HG02642 (cell line): ENCODE measurements around the gene SYT14.
"Not testable (repeated sequence)": the region's sequence is repeated elsewhere in the genome, so short reads cannot be mapped to it uniquely, and the experiment has no call there.

Source experiments
- ATAC-seq: cut with Tn5 transposase; IDR thresholded peaks from one replicate; pipeline ENCODE4 v1.9.1; 2021; ENCODE audit warnings: mild to moderate bottlenecking; ENCODE audit not compliant: unreplicated experiment, poor library complexity

SYT14 gene

DNA sequence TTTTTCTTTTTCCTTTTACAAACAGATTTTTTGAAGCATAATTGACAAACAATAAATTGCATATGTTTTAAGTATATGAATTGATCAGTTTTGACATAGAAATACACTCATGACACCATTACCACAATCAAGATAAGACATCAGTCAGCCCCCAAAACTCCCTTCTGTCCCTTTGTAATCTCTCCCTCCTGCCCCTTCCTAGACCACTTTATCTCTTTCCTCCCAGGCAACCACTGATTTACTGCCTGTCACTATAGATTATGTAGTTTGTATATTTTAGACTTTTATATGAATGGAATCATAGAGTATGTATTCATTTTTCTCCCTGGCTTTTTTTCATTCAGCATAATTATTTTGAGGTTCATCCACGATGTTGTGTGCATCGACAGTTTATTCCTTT lies 6.9 kb upstream of the SYT14 start:
- ATAC-seq, result no peak

DNA sequence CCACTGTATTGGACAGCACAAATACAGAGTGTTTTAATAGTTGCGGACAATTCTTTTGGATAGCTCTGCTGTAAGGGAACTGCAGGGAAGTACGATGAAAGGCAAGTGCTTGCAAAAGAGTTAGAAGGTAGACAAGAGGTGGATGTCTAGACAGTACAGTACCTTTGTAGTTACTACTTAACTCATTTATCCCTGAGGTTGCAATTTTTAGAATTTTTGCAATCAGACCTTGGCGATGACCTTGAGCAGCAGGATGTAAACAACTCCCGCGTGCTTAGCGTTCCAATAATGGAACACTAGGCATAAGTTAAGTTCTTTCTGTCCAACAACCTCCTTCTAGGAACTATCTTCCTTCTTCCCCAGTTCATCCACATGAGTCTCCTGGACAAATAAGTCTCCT lies 1.9 kb upstream of the SYT14 start:
- ATAC-seq, result no peak

DNA sequence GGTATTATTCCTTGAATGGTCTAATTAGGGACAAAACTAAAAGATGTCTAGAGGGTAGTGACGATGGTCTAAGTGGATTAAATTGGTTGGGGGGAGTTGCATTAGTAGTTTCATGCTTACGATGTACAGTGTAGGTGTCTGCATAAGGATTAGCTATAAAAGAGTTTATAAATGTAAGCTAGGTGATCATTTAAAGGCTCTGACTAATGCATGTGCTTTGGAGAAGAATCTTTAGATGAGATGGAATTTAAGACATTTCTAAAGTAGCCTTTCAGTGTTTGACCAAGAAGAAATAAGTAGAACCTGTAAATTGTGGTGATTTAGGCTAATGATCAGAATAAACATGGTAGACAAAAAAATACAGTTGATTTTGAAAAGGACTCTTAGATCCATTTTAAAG lies 7.4 kb downstream of the SYT14 start:
- ATAC-seq, result no peak

DNA sequence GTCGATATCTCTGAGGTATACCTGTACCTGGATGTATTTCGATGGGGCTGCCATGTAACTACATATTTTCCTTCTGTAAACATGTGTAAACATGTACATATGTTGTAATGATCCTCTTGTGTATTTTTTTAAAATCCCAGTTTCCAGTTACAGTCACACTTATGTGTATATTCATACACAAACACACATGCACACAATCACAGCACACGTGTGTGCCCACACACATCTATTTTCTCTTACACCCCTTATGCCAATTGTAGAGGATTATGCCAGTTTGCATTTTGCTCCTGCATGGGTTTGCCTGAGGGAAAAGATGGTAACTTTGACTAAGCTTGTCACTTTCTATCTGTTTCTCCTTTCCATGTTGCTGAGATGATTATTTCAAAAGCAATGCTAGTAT lies 10.1 kb downstream of the SYT14 start:
- no peak for ATAC-seq

DNA sequence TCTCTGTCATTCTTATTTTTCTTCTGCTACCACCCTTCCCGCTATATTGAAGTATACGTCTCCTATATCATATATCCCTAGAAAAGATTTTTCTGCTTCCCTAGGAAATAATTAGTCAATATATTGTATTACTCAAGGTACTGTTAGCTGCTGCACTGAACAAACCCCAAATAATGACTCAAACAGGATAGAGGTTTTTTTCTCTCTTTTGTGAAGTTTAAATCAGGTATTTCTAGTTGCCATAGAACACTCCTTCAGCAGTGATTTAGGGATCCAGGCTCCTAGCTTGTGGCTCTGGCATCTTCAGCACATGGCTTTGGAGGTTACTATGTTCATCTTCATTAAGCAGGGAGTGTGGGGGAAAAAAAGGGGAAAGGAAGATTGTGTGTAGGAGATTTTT lies 18.1 kb downstream of the SYT14 start:
- ATAC-seq, result no peak

DNA sequence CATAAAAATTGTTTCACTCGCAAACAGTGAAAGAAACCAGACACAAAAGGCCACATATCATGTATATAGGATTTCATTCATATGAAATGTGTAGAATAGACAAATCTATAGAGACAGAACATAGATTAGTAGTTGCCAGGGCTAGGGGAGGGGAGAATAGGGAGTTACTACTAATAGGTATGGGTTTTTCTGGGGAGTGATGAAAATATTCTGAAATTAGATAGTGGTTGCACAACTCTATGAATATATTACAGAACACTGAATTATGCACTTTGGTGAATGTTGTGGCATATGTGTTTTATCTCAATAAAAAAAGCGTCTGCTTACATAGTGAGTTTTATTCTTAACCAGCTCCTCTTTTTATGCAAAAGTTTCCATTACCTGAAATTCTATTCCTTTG lies 21.6 kb downstream of the SYT14 start:
- no peak for ATAC-seq

DNA sequence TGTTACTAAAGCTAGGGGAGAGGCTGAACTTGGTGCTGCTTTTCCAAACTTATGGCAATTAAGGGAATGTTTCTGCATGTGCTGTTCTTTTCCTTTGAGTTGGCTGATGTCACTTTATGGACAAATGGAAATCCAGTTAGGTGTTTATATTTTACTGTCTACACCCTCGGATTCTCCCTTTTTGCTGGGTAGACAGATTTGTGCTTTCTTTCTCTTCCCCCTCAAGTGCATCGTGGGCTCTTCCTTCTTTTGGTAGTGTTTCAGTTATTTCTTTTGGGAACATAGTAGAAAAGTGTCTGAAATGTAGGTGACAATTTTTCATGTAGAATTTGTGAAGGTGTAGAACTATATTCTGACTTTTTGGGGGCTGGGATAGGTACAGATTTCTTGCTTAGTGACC lies 22.9 kb downstream of the SYT14 start:
- ATAC-seq, result no peak

DNA sequence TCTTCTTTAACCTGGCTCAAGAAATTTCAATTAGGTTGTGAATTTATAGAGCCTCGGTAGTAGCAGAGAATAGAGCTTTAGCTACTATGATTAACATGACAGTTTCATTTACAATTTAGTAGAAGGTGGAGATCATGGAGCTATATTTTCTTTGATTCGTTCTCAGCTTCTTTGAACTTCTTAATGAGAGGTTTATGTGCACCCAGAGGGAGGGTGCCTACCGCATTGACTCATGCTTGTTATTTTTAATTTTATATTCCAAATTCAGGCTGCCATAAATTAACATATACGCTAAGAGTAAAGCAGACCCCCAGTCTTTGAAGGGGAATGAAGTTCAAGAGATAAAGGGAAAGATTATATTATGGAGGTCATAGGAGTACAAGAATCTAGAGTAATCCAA lies 24.4 kb downstream of the SYT14 start:
- no peak for ATAC-seq

DNA sequence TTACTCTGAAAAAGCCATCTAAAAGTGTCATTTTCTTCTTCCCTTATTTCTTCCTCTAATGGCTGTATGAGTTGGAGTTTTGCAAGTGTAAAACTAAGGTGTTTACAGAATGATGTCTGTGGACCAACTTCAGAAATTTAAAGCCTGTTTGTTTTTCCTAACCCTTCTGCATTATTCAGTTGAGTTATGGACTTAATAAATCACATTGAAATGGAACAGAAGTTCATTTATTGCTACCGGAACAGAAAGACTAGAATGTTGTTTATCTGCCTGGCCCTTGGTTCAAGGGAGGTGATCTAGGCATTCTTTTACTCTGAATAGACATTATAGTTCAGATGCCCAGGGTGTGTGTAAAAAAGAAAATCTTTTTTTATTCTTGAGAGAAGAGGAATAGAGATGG lies 24.8 kb downstream of the SYT14 start:
- ATAC-seq, result no peak

DNA sequence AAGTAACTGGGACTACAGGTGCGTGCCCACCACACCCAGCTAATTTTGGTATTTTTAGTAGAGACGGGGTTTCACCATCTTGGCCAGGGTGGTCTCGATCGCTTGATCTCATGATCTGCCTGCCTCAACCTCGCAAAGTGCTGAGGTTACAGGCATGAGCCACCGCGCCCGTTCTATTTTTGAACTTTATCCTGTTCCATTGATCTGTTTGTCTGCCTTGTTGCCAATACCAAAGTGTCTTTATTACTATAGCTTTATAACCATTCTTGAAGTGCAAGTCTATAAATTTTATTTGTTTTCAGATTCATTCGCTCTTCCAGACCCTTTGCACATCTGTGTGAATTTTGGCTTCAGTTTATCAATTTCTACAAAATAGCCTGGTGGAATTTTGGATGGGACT lies 28.0 kb downstream of the SYT14 start:
- no peak for ATAC-seq

DNA sequence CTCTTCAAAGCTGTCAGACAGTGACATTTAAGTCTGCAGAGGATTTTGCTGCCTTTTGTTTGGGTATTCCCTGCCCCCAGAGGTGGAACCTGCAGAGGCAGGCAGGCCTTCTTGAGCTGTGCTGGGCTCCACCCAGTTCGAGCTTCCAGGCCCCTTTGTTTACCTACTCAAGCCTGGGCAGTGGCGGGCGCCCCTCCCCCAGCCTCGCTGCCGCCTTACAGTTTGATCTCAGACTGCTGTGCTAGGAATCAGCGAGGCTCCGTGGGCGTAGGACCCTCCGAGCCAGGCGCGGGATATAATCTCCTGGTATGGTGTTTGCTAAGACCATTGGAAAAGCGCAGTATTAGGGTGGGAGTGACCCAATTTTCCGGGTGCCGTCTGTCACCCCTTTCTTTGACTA lies 40.7 kb downstream of the SYT14 start:
- not testable (repeated sequence) for ATAC-seq

DNA sequence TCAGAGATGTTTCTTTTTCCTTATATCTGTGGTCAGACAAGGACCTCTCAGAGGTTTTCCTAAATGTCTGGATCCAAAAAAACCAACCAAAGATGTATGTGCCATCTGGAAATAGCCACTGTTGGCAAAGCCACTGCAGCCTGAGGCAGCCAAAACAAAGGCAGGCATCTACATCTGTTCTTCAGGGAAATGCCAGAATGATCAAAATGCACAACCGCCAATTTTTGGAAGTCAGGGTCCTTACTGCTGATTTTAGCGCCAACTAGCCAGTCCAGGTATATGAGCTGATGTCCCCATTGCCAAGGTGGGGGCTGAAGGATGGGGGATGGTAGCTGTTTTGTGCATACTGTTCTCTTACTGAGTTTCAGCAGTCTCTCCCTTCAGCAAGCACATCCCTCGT lies 45.9 kb downstream of the SYT14 start:
- no peak for ATAC-seq

DNA sequence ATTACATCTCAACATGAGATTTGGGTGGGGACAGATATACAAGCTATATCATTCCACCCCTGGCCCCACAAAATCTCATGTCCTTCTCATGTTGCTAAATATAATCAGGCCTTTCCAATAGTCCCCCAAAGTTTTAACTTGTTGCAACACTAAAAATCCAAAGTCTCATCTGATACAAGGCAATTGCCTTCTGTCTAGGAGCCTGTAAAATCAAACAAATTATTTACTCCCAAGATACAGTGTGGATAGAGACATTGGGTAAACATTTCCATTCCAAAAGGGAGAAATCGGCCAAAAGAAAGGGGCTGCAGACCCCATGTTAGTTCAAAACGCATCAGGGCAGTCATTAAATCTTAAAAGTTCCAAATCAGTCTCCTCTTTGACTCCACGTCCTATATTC lies 47.0 kb downstream of the SYT14 start:
- no peak for ATAC-seq

DNA sequence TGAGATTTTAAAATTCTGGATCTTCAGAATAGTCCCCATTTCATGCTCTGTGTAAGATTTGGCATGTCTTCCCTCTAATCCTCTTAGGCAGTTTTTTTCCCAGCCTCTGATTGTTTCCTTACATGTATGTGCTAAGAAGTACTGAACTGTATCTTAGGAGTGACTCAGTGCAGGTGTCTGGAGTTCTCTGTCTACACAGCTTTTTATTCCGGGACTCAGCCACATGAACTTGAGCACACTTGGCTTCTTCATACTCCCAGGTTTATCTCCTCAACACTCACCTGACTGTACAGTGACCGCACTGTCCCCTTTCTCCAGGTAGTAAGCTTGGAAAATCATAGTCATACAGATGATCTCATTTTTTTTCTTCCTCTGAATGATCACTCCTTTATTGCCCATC lies 50.7 kb downstream of the SYT14 start:
- ATAC-seq, result no peak

DNA sequence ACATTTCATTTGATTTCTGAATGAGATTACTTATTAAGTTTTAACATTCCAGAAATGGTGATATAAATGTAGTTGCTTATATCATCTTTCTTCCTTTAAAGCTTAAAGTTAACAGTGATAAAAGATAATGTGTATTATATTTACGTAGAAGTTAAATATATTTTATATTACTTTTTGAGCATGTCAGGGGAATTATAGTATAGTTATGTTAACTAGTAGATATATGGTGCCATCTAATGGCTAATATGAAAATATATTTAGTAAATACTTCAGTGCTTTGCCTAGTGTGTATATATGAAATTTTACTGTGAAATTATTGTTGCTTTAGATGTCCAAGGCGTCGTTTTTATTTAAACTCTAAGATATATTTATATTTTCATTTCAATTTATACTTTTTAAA lies 51.5 kb downstream of the SYT14 start:
- ATAC-seq, result no peak

DNA sequence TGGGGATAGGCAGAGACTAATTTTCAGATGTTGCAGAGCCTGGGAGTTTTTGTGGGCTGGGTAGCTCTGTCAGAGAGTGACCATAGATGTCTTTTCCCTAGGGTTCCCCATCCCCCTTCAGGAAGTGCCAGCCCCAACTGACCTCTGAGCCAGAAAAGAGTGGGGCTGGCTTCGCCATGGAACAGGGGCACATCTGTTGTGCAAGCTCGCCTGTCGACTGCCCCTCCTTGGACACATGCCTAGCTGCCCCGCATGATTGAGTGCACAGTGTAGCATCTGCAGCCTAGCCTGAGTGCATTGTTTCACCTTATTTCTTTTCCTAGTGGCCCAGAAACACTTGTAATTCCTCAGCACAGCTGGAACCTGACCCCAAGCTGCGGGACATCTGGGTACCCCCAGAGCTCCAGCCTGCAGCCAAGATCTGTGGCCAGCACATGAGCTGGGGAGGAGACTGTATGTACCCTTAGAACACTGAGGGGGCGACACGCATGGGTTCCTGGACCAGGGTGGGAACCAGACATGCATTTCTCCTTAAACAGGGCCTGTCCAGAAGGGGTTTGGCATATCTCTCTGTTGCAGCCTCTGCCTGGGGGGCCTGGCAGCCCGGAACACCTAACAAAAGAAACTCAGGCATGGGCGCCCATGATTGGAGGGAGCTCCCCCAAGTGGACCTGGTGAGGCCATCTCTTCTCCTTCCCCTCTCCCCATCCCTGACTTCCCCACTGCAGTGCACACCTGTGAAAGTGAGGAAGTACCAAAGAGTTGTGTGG lies 55.2 kb downstream of the SYT14 start:
- ATAC-seq, result no peak

DNA sequence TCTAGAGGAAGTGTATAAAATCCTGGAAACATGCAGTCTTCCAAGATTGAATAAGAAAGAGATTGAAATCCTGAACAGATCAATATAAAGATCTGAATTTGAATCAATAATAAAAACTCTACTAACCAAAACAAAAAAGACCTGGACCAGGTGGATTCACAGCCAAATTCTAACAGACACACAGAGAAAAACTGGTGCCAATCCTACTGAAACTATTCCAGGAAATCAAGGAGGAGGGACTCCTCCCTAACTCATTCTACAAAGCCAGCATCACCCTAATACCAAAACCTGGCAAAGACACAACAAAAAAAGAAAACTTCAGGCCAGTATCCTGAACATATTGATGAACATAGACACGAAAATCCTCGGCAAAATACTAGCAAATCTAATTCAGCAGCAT lies 58.3 kb downstream of the SYT14 start:
- ATAC-seq, result no peak

DNA sequence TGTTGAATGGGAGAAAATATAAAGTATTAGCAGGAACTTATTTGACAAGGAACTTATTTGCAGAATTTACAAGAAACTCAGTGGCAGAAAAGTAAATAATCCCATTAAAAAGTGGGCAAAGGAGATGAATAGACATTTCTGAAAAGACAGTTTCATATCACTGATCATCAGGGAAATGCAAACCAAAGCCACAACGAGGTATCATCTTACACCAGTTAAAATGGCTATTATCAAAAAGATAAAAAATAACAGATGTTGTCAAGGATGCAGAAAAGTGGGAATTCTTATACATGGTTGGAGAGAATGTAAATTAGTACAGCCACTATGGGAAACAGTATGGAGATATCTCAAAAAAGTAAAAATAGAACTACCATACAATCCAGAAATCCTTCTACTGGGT lies 61.0 kb downstream of the SYT14 start:
- no peak for ATAC-seq

DNA sequence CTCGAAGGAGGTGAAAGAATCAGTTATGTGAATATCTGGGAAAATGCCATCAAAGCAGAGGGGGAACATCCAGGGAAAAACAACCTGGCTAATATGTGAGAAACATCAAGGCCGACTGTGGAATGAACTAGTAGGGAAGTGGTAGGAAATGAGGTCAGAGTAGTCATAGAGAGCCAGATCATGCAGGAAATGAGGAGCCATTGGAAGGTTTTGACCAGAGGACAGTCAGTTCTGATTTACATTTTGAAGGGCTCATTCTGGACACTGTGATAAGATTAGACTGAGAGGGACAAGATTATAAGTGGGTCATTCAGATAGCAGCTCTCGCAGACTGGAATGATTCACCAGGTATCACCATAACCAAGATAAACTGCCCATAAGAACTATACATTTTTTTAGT lies 63.7 kb downstream of the SYT14 start:
- ATAC-seq, result no peak

DNA sequence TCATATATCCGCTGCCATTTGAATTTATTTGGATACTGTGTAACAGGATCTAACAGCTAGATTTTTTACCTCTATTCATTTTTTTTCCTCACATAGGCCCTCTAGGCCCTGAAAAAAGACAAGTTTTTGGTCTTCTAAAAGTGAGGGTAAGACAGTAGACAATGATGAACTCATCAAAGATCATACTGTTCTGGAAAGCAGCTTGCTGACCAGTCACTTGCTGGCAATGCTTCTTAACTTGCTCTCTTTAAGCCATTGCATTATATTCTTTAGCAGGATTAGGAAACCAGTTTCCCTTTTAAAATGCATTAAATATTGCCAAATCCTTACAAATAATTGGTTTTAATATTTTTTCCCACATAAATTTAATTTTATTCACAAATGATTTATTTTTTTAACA lies 65.5 kb downstream of the SYT14 start:
- no peak for ATAC-seq

DNA sequence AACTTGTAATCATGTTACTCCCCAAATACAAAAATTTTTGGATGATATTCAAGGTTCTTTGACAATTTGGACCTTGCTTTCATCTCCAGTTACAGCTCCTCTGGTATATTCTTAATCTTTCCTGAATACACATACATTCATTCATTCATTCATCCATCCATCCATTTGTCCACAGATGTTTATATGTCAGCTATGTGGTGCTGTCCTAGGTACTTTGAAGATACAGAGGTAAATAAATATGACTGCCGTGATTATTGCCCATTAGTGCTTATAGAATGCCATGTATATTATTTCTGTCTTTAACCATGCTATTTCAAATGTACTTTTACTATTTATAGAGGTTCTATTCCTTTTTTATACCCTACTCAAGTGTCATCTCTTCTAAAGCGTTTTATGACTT lies 72.1 kb downstream of the SYT14 start:
- ATAC-seq, result no peak

DNA sequence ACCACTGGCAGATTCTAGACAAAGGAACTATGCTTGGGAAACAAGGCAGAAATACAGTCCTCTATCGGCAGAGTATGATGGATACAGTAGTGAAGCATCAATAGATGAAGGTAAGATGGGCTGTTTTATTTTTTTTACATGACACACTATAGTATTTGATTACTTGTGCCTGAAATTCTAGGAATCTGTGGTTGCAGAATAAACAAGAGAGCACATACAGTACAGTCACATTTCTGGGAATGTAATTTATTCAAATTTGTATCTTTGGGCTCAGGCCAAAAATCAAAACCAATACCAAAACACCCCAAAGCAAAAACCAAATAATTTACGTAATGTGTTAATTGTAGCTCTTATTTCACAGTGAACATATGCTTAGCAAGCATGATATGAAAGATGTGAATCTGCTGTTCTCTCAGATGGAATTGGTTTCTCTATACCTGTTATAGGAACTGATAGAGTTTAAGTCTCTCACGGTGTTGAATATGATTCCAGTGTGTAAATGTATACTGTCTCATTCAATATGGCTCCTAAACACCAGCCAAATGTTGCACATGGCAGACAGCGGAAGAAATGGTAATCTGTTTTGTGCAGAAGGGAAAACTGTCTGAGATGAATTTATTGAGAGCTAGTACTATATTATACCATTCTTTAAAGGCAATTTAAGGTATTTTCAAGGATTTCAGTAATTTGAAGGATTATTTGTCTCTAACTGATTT lies 83.3 kb downstream of the SYT14 start:
- ATAC-seq, result no peak
